HG03095 (cell line): ENCODE measurements around the gene DNAJC8.

Source experiments
- ATAC-seq: cut with Tn5 transposase; IDR thresholded peaks from one replicate; pipeline ENCODE4 v1.9.1; 2021; ENCODE audit warnings: moderate library complexity; ENCODE audit not compliant: unreplicated experiment

Gene DNAJC8

GRCh38 chr1:28256197-28256827 lies 23.5 kb upstream of the DNAJC8 start:
- no peak for ATAC-seq

GRCh38 chr1:28249866-28250295 lies 17.1 kb upstream of the DNAJC8 start:
- ATAC-seq = no peak

- no peak for ATAC-seq
These were observed 16.4 kb upstream of the DNAJC8 start for GRCh38 chr1:28249013-28249865.

GRCh38 chr1:28248273-28249012 lies 15.6 kb upstream of the DNAJC8 start:
- no peak for ATAC-seq

- ATAC-seq = no peak
These were observed 14.9 kb upstream of the DNAJC8 start for GRCh38 chr1:28247612-28248272.

GRCh38 chr1:28246427-28246832 lies 13.6 kb upstream of the DNAJC8 start:
- no peak for ATAC-seq

- no peak for ATAC-seq
These were observed 11.9 kb upstream of the DNAJC8 start for GRCh38 chr1:28244549-28245251.

- no peak for ATAC-seq
These were observed 11.0 kb upstream of the DNAJC8 start for GRCh38 chr1:28243685-28244311.

GRCh38 chr1:28241638-28242241 lies 8.9 kb upstream of the DNAJC8 start:
- no peak for ATAC-seq

- ATAC-seq = no peak
These were observed 7.2 kb upstream of the DNAJC8 start for GRCh38 chr1:28240024-28240423.

GRCh38 chr1:28239004-28239403 lies 6.2 kb upstream of the DNAJC8 start:
- no peak for ATAC-seq

GRCh38 chr1:28236656-28237322 lies 4.0 kb upstream of the DNAJC8 start:
- ATAC-seq = no peak

GRCh38 chr1:28235755-28236655 lies 3.2 kb upstream of the DNAJC8 start, which contains the start of gene ATP5IF1:
ATP5IF1 (plus strand) TSS chr1:28236124; CDS start chr1:28236184, 60 bp downstream.
- peak; percentile 84 for ATAC-seq

- ATAC-seq = no peak
These were observed 406 bp upstream of the DNAJC8 start for GRCh38 chr1:28233264-28233606.

GRCh38 chr1:28229996-28230395 lies 2.8 kb downstream of the DNAJC8 start:
- ATAC-seq = no peak

- no peak for ATAC-seq
These were observed 3.7 kb downstream of the DNAJC8 start for GRCh38 chr1:28229089-28229488.

- no peak for ATAC-seq
These were observed 19.5 kb downstream of the DNAJC8 start for GRCh38 chr1:28213315-28213714.

- no peak for ATAC-seq
These were observed 23.1 kb downstream of the DNAJC8 start for GRCh38 chr1:28209700-28210099.
